SK-N-SH (cell line): ENCODE measurements around the gene PLXDC1.

ENCODE experiments used
- CHD2 ChIP-seq: fragments of 150-350 bp; IDR thresholded peaks from 2 replicates; pipeline ENCODE4 v1.6.1; 2018; ENCODE audit warnings: low read length; ENCODE audit not compliant: partially characterized antibody
- EP300 ChIP-seq, 2 experiments: IDR thresholded peaks; 2 replicates each; pipeline versions ENCODE4 v1.4.0 to v1.6.1; 2012; ENCODE audit warnings: borderline replicate concordance in 1 of 2, low read depth in 1 of 2, low read length in 1 of 2
- FOXM1 ChIP-seq: IDR thresholded peaks from 2 replicates; pipeline ENCODE4 v1.4.0; 2012; ENCODE audit warnings: low read depth, mild to moderate bottlenecking
- GABPA ChIP-seq: IDR thresholded peaks from 2 replicates; pipeline ENCODE4 v1.4.0; 2012; ENCODE audit warnings: low read depth, mild to moderate bottlenecking
- POLR2AphosphoS5 ChIP-seq: IDR thresholded peaks from 2 replicates; pipeline ENCODE4 v1.6.1; 2012; ENCODE audit warnings: low read depth, low read length
- RAD21 ChIP-seq: IDR thresholded peaks from 2 replicates; pipeline ENCODE4 v1.6.1; 2012; ENCODE audit warnings: mild to moderate bottlenecking, low read length
- RCOR1 ChIP-seq: fragments of 150-350 bp; IDR thresholded peaks from 2 replicates; pipeline ENCODE4 v1.6.1; 2017; ENCODE audit warnings: antibody characterized with exemption, low read length
- TAF1 ChIP-seq: IDR thresholded peaks from 2 replicates; pipeline ENCODE4 v1.6.1; 2012; ENCODE audit warnings: low read depth, mild to moderate bottlenecking, low read length, moderate library complexity, borderline replicate concordance
- YY1 ChIP-seq: IDR thresholded peaks from 2 replicates; pipeline ENCODE4 v1.4.0; 2012; ENCODE audit warnings: low read depth, mild to moderate bottlenecking
- TF ChIP-seq, protein P1 (sequence below): fragments of 200-600 bp; sonication (generic); IDR thresholded peaks from 2 replicates; pipeline ENCODE4 v1.6.1; 2017; ENCODE audit warnings: antibody characterized with exemption, mild to moderate bottlenecking, moderate library complexity
- TF ChIP-seq, protein P2 (sequence below): IDR thresholded peaks from 2 replicates; pipeline ENCODE4 v1.6.1; 2012; ENCODE audit warnings: mild to moderate bottlenecking, low read depth, low read length, moderate library complexity
- TF ChIP-seq, protein P3 (sequence below): fragments of 150-350 bp; IDR thresholded peaks from 2 replicates; pipeline ENCODE4 v1.6.1; 2017; ENCODE audit warnings: antibody characterized with exemption, low read length, low read depth, borderline replicate concordance
- TF ChIP-seq, protein P4 (sequence below): fragments of 150-350 bp; IDR thresholded peaks from 2 replicates; pipeline ENCODE4 v1.6.1; 2016; ENCODE audit warnings: mild to moderate bottlenecking, low read depth, low read length
- TF ChIP-seq, protein P5 (sequence below): IDR thresholded peaks from 2 replicates; pipeline ENCODE4 v1.4.0; 2012; ENCODE audit warnings: low read depth

DNA sequence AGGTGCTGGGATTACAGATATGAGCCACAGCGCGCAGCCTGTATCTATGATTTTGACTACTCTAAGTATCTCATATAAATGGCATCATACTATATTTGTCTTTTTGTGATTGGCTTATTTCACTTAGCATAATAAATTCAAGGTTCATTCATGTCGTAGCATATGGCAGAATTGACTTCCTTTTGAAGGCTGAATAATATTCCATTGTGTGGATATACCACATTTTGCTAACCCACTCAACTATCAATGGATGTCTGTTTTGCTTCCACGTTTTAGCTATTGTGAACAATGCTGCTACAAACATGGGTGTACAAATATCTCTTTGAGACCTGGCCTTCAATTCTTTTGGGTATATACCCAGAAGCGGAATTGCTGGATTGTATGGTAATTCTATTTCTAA is 10.1 kb downstream of the PLXDC1 start:
- TF ChIP-seq, protein P1, sequence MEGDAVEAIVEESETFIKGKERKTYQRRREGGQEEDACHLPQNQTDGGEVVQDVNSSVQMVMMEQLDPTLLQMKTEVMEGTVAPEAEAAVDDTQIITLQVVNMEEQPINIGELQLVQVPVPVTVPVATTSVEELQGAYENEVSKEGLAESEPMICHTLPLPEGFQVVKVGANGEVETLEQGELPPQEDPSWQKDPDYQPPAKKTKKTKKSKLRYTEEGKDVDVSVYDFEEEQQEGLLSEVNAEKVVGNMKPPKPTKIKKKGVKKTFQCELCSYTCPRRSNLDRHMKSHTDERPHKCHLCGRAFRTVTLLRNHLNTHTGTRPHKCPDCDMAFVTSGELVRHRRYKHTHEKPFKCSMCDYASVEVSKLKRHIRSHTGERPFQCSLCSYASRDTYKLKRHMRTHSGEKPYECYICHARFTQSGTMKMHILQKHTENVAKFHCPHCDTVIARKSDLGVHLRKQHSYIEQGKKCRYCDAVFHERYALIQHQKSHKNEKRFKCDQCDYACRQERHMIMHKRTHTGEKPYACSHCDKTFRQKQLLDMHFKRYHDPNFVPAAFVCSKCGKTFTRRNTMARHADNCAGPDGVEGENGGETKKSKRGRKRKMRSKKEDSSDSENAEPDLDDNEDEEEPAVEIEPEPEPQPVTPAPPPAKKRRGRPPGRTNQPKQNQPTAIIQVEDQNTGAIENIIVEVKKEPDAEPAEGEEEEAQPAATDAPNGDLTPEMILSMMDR: no peak
- TF ChIP-seq, protein P2, sequence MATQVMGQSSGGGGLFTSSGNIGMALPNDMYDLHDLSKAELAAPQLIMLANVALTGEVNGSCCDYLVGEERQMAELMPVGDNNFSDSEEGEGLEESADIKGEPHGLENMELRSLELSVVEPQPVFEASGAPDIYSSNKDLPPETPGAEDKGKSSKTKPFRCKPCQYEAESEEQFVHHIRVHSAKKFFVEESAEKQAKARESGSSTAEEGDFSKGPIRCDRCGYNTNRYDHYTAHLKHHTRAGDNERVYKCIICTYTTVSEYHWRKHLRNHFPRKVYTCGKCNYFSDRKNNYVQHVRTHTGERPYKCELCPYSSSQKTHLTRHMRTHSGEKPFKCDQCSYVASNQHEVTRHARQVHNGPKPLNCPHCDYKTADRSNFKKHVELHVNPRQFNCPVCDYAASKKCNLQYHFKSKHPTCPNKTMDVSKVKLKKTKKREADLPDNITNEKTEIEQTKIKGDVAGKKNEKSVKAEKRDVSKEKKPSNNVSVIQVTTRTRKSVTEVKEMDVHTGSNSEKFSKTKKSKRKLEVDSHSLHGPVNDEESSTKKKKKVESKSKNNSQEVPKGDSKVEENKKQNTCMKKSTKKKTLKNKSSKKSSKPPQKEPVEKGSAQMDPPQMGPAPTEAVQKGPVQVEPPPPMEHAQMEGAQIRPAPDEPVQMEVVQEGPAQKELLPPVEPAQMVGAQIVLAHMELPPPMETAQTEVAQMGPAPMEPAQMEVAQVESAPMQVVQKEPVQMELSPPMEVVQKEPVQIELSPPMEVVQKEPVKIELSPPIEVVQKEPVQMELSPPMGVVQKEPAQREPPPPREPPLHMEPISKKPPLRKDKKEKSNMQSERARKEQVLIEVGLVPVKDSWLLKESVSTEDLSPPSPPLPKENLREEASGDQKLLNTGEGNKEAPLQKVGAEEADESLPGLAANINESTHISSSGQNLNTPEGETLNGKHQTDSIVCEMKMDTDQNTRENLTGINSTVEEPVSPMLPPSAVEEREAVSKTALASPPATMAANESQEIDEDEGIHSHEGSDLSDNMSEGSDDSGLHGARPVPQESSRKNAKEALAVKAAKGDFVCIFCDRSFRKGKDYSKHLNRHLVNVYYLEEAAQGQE: no peak
- TF ChIP-seq RAD21 (no peak), FOXM1 (no peak), YY1 (no peak), GABPA (no peak), POLR2AphosphoS5 (no peak), TAF1 (no peak), CHD2 (no peak), RCOR1 (no peak), EP300 (IDR thresholded peaks at IDR 0.05; ENCODE audit: borderline replicate concordance in 1 of 2, low read depth in 1 of 2, low read length in 1 of 2) (no peak)
- TF ChIP-seq, protein P3, sequence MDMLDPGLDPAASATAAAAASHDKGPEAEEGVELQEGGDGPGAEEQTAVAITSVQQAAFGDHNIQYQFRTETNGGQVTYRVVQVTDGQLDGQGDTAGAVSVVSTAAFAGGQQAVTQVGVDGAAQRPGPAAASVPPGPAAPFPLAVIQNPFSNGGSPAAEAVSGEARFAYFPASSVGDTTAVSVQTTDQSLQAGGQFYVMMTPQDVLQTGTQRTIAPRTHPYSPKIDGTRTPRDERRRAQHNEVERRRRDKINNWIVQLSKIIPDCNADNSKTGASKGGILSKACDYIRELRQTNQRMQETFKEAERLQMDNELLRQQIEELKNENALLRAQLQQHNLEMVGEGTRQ: no peak
- TF ChIP-seq, protein P4, sequence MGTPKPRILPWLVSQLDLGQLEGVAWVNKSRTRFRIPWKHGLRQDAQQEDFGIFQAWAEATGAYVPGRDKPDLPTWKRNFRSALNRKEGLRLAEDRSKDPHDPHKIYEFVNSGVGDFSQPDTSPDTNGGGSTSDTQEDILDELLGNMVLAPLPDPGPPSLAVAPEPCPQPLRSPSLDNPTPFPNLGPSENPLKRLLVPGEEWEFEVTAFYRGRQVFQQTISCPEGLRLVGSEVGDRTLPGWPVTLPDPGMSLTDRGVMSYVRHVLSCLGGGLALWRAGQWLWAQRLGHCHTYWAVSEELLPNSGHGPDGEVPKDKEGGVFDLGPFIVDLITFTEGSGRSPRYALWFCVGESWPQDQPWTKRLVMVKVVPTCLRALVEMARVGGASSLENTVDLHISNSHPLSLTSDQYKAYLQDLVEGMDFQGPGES: no peak
- TF ChIP-seq, protein P5, sequence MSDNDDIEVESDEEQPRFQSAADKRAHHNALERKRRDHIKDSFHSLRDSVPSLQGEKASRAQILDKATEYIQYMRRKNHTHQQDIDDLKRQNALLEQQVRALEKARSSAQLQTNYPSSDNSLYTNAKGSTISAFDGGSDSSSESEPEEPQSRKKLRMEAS: no peak
